Nephron (organoid): ENCODE measurements around the gene SPPL2A.

Experiments
- H3K27ac Mint-ChIP-seq, 3 experiments: 2 replicates each; pipeline ENCODE4 v1.8.0; 2020; ENCODE audit warnings: mixed read lengths in 3 of 3, mild to moderate bottlenecking in 2 of 3, moderate library complexity in 1 of 3
- H3K27me3 Mint-ChIP-seq: 2 replicates; pipeline ENCODE4 v1.8.0; 2021; ENCODE audit warnings: low read depth, mild to moderate bottlenecking, moderate library complexity, mixed read lengths
- H3K36me3 Mint-ChIP-seq: 2 replicates; pipeline ENCODE4 v1.8.0; 2020; ENCODE audit warnings: low read depth, mixed read lengths
- H3K4me1 Mint-ChIP-seq: 2 replicates; pipeline ENCODE4 v1.8.0; 2020; ENCODE audit warnings: mixed read lengths
- H3K4me3 Mint-ChIP-seq, 3 experiments: 2 replicates each; pipeline ENCODE4 v1.8.0; 2020; ENCODE audit warnings: mild to moderate bottlenecking in 3 of 3, mixed read lengths in 3 of 3, moderate library complexity in 2 of 3
- H3K9me3 Mint-ChIP-seq: 2 replicates; pipeline ENCODE4 v1.8.0; 2020; ENCODE audit warnings: mixed read lengths
- CTCF ChIP-seq, 3 experiments: fragments of 200-600 bp; sonication (generic); IDR thresholded peaks; one replicate each; pipeline ENCODE4 v1.5.0; 2021; ENCODE audit warnings: antibody characterized with exemption in 3 of 3; ENCODE audit not compliant: unreplicated experiment in 3 of 3

The SPPL2A gene

GRCh38 chr15:50744601-50745000, 20.9 kb downstream of the SPPL2A start:
- peaks cover 18% of the 10 kb centered on the region for H3K36me3 Mint-ChIP-seq
- no peaks in the 10 kb centered on the region for H3K9me3 Mint-ChIP-seq
- no peaks in the 10 kb centered on the region for H3K4me1 Mint-ChIP-seq
- no peak overlapping the region for H3K27ac Mint-ChIP-seq
- no peak for TF ChIP-seq CTCF (IDR thresholded peaks at IDR 0.05; ENCODE audit: unreplicated experiment in 3 of 3)
- no peak overlapping the region for H3K4me3 Mint-ChIP-seq
- H3K27me3 Mint-ChIP-seq: no peaks in the 10 kb centered on the region

GRCh38 chr15:50740955-50741354, 24.6 kb downstream of the SPPL2A start:
- TF ChIP-seq CTCF (IDR thresholded peaks at IDR 0.05; ENCODE audit: unreplicated experiment in 3 of 3): no peak
- H3K4me3 Mint-ChIP-seq: no peak overlapping the region

GRCh38 chr15:50736823-50737222, 28.7 kb downstream of the SPPL2A start:
- no peak for TF ChIP-seq CTCF (IDR thresholded peaks at IDR 0.05; ENCODE audit: unreplicated experiment in 3 of 3)
- no peak overlapping the region for H3K27ac Mint-ChIP-seq
- no peaks in the 10 kb centered on the region for H3K27me3 Mint-ChIP-seq
- no peaks in the 10 kb centered on the region for H3K4me1 Mint-ChIP-seq
- no peak overlapping the region for H3K4me3 Mint-ChIP-seq
- H3K9me3 Mint-ChIP-seq: no peaks in the 10 kb centered on the region
- peaks cover 52% of the 10 kb centered on the region for H3K36me3 Mint-ChIP-seq

More at GRCh38 chr15:50740955-50741354, 24.6 kb downstream of the SPPL2A start:
- peaks cover 20% of the 10 kb centered on the region for H3K36me3 Mint-ChIP-seq
- H3K27me3 Mint-ChIP-seq: no peaks in the 10 kb centered on the region
- no peaks in the 10 kb centered on the region for H3K9me3 Mint-ChIP-seq
- H3K4me1 Mint-ChIP-seq: no peaks in the 10 kb centered on the region
- no peak overlapping the region for H3K27ac Mint-ChIP-seq

- Mint-ChIP-seq H3K27ac (no peak overlapping the region), H3K4me3 (no peak overlapping the region), H3K4me1 (no peaks in the 10 kb centered on the region), H3K27me3 (no peaks in the 10 kb centered on the region), H3K36me3 (peaks cover 58% of the 10 kb centered on the region), H3K9me3 (no peaks in the 10 kb centered on the region)
- no peak for TF ChIP-seq CTCF (IDR thresholded peaks at IDR 0.05; ENCODE audit: unreplicated experiment in 3 of 3)
These were observed 30.4 kb downstream of the SPPL2A start for GRCh38 chr15:50735156-50735555.

- no peak overlapping the region for H3K4me3 Mint-ChIP-seq
- H3K27me3 Mint-ChIP-seq: no peaks in the 10 kb centered on the region
- peaks cover 48% of the 10 kb centered on the region for H3K36me3 Mint-ChIP-seq
- no peaks in the 10 kb centered on the region for H3K4me1 Mint-ChIP-seq
- peak overlapping the region in 1 of 3 experiments; percentile 67 for H3K27ac Mint-ChIP-seq
- TF ChIP-seq CTCF (IDR thresholded peaks at IDR 0.05; ENCODE audit: unreplicated experiment in 3 of 3): no peak
- no peaks in the 10 kb centered on the region for H3K9me3 Mint-ChIP-seq
These were observed 39.2 kb downstream of the SPPL2A start for GRCh38 chr15:50726315-50726714.

DNA sequence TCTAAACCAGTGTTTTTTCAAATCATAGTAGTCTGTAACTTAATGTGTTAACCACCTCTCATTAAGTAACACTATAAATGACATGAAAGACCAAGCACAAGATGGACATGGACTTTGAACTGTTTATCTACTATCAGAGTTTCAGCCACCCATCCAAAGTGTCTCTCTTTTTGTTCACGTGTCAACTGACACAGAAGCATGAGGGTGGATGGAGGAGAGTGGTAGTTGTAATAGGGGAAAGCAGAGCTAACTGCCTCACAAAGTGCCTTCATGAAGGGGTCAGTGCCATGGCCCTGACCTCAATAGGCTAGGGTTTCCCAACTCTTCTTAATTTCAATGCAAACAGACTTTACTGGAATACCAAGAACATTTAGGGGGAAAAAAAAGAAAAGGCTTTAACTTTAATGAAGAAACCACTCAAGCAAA, 46.8 kb downstream of the SPPL2A start:
- TF ChIP-seq CTCF (IDR thresholded peaks at IDR 0.05; ENCODE audit: unreplicated experiment in 3 of 3): no peak
- H3K36me3 Mint-ChIP-seq: peaks cover 47% of the 10 kb centered on the region
- H3K4me3 Mint-ChIP-seq: no peak overlapping the region
- no peaks in the 10 kb centered on the region for H3K9me3 Mint-ChIP-seq
- no peaks in the 10 kb centered on the region for H3K4me1 Mint-ChIP-seq
- no peak overlapping the region for H3K27ac Mint-ChIP-seq
- H3K27me3 Mint-ChIP-seq: no peaks in the 10 kb centered on the region
